ENCODE measurements around the gene SYNDIG1.

The SYNDIG1 gene

DNA sequence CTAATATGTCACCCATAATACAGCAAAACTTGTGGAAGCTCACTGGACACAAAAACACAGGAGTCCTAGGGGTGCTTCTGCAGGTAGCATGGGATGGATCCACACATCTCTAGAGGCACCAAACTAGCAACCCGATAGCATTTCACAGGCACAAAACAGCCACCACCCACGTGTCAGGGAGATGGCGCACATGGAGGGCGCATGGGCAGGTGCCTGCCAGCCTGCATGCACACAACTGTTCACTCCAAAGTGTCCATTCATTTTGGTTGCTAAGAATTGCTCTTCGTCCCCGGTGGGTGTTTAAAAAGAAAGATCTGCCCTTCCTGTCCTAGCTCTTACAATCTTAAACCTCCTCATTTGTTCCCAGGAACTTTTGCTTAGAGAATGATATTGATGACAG, 171.3 kb downstream of the SYNDIG1 start:
- no peak for DNase-seq

DNA sequence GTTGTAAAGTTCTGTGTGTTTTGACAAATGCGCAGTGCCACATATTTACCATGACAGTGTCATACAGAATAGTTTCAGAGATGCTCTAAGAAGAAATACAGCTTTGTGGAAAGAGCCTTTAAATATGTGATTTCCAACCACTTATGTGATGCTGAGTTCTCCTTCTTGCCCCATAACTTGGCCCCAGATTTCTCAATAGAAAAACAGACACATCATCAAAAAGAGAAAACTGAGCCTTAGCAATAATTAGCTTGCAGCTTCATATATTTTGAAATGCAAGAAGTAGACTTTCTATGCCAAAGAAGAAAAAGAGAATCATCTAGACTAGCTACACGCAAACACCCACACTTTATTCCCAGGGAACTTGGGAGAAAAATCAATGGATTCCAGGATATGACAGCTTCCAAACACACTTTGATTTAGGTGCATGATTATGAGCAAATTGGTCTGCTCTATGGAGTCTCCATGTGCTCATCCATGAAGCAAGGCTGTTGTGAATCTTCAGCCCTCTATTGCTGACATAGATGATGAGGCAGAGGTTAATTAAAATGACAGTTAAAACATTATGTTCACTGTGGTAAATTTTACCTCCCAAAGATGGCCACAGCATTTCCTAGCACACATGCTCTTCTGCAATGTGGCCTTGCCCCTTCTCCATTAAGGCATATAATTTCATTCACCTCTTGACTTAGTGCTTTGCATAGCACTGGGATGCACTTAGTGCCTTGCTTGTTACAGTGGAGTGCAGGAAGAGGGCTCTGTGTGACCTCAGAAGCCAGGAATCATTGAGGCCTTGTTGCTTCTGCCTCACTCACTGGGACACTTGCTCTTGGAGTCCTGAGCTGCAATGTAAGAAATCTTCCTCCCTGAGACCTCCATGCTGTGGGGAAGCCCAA, 174.6 kb downstream of the SYNDIG1 start:
- DNase-seq: no peak

DNA sequence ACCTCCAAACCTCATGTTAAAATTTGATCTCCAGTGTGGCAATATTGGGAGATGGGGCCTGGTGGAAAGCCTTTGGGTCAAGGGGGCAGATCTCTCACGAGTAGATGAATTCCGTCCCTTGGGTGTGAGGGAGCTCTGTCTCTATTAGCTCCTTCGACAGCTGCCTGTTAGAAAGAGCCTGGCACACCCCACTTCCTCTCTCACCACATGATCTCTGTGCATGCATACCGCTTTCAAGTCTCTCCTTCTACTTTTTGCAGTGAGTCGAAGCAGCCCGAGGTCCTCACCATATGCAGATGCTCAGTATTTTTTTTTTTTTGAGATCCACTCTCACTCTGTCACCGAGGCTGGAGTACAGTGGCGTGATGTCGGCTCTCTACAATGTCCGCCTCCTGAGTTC, 176.9 kb downstream of the SYNDIG1 start:
- DNase-seq: no peak

DNA sequence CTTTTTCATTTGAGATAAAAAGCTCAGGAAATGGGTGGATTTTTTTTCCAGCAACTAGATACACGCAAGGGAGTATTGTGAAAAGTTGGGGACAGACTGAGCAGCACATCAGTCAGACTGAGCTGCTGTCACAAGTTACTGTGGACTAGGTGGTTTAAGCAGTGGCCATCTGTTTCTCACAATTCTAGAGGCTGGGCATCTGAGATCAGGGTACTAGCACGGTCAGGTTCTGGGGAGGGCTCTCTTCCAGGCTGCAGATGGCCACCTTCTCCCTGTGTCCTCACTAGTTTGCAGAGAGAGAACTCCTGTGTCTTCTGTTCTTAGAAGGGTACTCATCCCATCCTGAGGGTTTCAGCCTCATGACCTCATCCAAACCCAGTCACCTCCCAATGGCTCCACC, 178.3 kb downstream of the SYNDIG1 start:
- DNase-seq: no peak

DNA sequence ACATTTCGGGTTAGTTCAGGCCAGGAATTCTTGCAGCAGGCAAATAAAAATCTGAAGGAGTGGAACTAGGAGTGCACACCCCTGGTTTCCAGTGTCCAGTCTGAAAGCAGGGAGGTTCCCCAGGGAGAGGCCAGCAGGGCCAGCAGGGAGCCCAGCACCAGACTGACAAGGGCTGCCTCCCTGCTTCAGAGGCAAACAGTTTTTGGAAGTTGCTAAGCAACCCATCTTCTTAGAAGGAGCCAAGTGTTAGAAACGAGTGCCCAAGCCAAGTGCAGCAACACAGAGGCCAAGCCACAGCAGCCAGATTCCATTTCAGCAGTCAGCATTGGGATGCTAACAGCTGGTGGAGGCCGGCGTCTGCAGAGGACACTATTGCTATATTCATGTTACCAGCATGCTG, 179.1 kb downstream of the SYNDIG1 start:
- no peak for DNase-seq

DNA sequence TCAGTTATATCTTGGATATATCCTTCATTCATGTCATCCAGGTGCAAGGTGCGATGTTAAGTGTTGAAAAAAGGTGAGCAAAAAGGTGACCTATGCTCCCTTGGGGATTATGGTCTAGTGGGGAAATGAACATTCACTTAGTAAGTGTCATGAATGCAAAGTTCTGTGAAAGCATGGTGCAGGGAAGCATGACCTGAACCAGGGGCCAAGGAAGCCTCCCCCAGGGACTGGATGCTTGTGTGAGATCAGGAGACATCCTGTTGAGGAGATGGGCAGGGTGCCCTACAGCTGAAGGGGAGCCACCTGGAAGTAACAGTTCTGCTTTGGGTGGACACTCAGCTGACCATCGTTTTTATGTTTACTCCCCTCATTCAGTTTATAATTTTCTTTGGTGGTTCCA, 179.5 kb downstream of the SYNDIG1 start:
- DNase-seq: no peak

DNA sequence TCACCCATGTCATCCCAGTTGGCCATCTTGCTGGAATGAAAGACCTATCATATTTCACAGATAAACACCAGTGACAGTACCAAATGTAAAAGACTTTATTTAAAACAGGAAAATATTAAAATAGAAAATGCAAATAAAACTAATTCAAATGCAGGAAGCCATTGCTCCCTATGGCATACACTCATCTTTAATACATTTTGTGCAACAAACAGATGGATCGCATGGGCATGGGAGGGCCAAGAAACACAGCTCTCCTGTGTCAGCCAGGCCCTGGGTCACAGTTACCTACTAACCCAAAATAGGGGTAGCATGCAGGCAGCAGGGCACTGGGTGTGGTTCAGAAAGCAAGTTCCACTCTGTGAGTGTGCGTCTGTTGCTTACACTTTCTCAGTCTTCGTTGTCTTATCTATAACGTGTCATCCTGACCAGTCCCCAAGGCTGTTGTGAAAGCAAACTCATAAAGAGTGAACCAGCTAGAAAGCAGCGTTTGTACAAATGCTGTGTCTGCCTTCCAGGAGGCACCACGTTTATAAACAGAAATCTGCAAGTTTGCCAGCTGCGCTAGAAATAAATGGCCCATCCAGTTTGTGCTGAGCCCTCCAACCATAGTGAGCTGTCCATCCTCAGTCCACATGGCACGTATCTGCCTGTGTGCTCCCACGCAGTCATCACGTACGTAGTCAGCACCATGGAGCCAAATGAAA, 180.5 kb downstream of the SYNDIG1 start:
- DNase-seq: no peak

DNA sequence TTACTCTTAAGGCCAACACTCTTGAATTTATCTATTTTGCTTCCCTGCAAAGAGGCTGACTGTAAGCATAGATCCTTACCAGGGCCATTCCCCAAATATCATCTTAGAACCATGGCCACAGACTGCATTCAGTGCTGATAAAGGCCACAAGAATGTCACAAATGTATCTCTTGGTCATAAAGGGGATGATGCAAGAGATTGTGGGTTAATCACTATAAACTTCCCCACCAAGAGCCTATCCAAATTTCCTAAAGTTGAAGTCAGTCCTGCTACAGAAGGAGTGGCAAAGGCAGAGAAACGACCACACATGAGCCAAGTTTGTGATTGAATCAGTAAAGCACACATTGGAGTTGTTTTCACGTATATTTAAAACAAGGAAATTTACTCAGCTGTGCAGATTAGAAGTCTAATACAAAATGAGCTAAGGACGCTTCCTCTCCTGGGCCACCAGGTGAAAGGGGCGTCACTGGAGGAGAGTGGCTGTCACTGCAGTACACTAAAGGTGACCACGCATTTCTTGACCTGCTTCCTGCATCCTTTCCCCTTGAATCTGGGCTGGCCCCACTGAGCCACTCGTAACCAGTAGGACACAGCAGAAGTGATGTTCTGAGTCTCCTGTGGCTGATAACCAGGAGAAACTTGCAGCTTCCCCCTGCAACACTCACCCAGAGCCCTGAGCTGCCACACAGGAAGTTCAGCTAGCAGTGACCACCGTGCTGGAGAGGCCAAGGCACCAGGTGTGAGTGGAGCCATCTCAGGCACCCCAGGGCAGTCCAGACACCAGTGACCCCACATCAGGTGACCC, 181.9 kb downstream of the SYNDIG1 start:
- DNase-seq: no peak

DNA sequence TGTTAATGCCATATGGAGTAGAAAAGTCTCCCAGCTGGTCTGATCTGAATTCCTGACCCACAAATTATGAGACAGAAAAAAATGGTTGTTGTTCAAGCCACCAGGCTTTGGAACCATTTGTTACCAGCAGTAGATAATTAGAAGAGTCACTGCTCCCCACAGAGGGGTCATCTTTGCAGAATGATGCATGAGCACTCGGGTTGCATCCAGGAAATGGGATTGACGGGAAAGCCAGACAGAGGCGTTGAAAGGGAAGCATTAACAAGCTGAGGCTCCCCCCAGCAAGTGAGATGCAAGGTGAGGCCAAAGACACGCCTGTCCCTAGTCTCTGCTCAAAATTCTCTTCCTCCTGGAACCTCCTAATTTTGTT, 182.5 kb downstream of the SYNDIG1 start:
- DNase-seq: no peak

DNA sequence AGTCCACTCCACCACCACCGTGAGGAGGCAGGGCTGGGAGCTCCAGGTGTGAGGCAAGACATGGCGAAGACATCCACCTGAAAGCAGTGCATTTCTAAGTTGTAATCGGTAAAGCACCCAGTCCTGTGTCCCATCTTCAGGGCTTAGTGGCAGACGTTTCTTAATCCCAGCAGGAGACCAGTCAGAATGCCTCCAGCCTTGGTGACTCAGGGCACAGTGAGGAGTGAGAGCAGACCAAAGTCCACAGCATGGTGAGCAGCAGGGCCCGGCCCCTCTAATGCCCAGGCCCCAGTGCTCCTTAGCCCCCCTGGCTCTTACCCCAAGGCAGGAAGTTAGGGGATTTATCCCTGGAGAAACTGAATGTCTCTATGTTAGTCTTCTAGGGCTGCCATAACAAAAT, 183.9 kb downstream of the SYNDIG1 start:
- no peak for DNase-seq

DNA sequence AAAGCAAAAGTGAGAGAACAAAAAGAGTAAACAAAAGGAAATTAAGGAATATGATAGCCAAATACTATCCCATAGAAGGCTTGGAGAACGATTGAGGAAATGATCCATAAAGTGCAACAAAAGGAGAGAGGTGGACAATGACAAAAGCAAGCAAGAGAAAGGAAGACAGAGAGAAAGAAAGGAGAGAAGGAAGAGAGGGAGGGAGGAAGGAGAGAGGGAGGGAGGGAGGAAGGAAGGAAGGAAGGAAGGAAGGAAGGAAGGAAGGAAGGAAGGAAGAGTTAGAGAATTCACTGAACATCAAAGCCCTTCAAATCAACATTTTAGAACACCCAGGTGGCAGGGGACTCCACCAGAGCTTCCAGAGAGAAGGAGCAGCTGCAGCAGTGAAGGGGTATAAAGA, 185.0 kb downstream of the SYNDIG1 start:
- DNase-seq: no peak

DNA sequence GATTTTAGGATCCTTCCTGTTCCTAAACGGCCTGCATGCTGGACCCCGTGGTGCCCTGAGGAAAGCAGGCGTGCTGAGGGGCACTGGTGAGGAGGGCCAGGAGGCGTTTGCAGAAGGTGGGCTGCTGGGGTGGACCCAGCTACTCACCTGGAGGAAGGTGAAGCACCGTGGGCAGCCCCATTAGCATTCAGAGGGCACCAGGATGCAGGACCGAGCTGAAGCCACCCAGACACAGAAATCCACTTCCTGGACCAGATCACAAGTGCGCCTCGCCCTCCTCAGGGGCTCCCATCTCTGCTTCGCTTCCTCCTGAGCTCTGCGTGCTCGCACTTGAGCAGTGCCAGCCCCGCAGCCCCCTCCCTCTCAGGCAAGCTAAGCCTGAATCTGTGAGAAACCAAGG, 187.0 kb downstream of the SYNDIG1 start:
- DNase-seq: no peak

DNA sequence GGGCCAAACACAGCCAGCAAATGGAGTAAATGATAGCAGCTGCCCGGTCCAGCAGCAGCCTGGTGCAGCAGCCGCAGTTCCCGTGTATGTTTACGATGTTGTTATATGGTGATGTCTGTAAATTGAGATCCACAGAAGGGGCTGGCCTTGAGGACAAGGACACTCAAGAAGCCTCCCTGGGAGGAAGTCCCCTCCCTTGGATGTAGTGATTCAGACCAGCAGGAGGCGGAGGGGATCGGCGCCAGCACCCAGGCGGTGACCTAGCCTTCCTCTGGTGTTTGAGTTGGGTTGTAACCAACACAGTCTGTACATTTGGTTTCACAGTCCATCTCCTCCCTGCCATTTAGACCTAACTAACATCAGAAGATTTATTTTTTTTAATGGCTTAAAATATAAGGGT, 187.8 kb downstream of the SYNDIG1 start:
- no peak for DNase-seq

DNA sequence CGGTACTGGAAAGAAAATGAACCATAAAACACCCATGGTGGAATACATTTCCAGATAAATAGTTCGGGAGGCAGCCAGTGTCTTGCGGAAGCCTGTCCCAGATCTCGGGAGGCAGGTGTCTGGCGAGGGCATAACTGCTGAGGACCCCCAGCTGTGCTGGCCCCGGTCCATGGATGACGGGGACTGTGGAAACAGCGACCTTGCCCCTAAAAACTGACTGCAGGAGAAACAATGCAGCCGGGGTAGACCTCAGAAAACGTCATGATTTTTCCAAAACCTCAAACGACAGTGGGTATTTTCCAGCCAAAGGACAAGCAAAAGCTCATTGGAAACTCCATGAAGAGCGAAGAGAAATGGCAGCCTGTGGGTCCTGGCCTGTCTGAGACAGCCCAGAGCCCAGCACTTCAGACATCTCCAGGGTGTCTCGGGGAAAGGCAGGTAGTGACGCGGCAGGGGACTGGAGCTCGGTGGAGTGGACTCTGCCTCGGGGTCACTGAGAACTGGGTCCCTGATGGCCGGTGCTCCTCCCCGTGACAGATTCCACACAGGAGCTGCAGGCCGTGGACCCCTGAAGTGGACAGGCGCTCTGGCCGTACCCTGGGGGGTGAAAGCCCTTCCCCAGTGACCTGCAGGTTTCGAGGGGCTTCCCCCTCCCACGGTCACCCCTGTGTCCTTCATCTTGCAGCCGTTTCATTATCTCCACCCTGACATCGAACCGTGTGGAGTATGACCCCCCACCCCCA, 188.6 kb downstream of the SYNDIG1 start:
- DNase-seq: no peak

DNA sequence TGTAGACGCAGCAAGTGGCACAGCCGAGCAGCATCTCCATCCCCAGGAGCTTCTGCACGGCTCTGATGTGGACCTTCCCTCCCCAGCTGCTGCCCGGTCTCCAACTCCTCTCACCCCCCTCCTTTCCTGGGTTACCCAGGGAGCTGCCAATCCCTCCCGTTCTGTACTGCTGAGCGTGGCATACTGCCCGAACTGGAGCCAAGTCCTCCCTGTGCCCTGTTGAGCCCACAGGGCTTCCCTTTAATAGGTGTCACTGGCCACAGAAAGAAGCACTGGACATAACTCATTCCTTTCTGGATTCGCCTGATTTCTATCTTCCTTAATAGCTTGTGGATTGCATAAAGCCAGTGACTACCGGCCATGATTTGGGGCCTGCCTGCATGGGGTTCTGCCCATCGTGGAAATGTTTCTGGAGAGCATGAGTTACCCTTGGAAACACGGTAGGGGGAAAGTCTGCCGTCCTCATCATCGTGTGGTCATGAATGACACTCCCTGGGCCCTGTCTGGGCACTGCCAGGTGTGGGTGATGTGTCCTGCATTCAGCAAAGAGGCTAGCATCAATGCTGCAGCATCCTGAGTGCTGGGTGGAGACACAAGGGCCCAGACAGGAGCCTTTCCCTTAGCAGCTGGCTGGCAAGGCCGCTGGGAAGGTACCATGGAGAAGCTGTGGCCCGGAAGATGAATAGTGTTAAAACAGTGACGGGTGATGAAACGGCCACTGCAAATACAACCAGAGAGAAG, 189.7 kb downstream of the SYNDIG1 start:
- no peak for DNase-seq

DNA sequence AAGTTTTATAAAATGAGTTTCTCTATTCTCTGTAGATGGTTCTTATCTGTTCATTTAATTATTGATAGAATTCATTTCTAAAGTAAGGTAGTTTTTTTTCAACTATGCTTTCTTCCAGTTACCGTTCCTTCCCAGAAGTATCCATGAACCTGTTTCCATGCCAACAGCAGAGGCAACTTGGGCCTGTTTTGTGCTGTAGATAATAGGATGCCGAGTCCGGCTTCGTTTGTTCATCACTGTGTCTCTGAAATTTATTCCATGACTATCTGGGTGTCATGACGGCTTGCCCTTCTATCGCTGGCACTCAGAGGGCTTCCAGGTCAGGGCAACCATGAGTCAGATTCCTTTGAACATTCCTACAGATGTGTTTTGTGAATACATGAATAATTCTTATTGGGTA, 190.4 kb downstream of the SYNDIG1 start:
- DNase-seq: no peak

DNA sequence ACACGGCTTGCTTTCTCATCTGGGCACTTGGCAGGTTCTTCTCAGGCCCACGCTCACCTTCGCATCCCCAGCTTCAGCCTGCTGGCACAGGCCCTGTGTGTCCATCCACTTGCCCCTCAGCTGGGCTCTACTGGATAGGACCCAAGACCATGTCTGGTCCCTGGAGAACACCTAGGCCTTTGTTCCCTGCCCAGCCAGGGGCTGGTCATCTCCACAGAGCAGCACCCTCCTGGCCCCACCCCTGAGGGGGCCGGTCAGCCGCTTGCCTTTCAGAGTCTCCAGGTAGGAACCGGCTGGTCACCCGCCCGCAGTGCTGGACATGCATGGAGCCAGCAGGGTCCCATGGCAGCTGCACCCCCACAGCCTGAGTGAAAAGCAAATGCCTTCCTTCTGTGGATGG, 191.2 kb downstream of the SYNDIG1 start:
- DNase-seq: no peak

DNA sequence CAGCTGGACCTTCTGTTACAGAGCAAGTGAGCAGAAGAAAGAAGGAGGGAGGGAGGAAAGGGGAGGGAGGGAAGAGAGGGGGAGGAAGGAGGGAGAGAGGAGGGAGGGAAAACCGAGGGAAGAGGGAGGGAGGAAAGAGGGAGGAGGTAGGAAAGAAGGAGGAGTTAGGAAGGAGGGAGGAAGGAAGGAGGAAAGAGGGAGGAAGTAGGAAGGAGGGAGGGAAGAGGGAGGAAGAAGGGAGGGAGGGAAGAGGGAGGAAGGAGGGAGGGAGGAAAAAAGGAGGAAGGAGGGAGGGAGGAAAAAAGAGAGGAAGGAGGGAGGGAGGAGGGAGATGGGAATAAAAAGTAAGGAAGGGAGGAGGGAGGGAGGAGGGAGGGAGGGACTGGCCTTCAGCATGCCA, 191.8 kb downstream of the SYNDIG1 start:
- no peak for DNase-seq

DNA sequence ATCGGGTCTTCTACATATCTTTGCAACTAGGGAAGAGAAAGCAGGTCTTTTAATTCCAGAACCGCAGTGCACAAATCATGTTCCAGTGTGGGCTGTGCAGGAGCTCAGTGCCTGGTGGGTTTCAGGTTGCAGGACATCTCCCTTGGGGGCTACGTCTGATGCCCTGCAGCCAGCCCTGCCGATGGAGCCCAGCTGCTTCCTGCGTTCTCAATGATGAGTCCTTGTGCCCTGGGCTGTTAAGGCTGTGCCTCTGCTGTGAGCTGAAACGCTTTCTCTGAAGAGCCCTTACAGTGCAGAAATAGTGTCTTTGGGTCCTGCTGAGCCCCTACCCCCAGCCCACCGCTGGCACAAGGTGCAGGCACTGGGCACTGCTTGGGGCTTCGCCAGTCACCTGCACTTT, 192.9 kb downstream of the SYNDIG1 start:
- DNase-seq: no peak

DNA sequence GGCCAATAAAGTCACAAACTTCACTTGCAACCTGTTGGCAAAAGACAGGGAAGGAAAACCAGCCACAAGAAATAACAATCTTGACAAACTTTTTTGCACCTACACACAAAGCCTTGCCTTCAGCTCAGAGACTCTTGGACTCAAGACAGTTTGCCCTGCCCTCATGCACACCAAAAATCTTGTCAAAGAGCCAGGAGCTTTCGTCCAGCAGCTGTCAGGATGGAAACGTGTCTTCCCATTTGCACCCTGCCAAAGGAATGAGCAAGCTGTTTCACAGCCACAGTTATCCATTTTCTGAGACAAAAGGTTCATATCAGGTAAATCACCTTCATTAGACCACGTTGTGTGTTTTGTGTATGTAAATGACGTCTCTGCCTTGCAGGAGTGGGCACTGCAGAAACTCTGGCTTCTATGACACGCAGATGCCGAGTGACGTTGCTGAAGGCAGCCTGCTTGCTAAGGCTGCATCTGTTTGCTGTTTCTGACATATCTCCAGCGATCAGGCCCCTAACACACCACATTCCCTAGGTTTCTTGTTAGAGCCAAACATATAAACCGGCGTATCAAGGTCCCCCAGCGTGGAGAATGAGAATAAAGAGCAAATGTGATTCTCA, 193.4 kb downstream of the SYNDIG1 start:
- no peak for DNase-seq

DNA sequence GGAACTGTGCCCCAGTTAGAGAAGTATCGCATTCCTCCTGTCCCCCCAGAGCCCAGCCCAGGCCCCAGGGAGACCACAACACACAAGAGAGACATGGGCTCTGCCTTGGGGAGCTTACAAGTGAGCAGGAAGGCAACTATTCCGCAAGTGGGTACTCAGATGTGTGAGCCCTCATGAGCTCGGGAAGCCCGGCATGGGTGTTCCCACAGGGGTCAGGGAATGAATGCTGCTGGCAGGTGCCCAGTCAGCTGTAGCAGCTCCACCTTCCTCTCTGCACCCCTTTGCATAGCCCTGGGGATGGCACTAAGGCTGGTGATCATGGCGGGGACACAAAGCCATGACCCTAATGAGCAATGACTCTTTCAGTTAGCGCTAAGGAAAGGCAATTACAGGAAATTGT, 194.1 kb downstream of the SYNDIG1 start:
- DNase-seq: no peak
